HEK293 (cell line): ENCODE data around the gene CD40.

Experiments used
- CTCF ChIA-PET: fragments of 350-600 bp; formaldehyde crosslinking; extraction: SDS; loops from one replicate; lab custom pipeline; 2021; ENCODE audit warnings: antibody characterized with exemption; lab: Yijun Ruan, JAX
- POLR2A ChIA-PET: fragments of 300-600 bp; formaldehyde crosslinking; extraction: SDS; loops from one replicate; lab custom pipeline; 2020; ENCODE audit warnings: antibody characterized with exemption, inconsistent platforms; lab: Yijun Ruan, JAX
- H3K27ac ChIP-seq: fragments of 200-500 bp; sonication (Bioruptor generic); 2 replicates; pipeline ENCODE4 v1.5.1; 2014; ENCODE audit warnings: low read depth, low read length, control low read depth, inconsistent platforms; ENCODE audit errors: extremely low read depth
- H3K36me3 ChIP-seq, 2 experiments: fragments of 200-500 bp in 1 of 2; sonication (Bioruptor generic) in 1 of 2; 1 replicate in 1 of 2; 2 replicates in 1 of 2; pipeline ENCODE4 v1.5.1; 2014 to 2017; ENCODE audit warnings: inconsistent platforms in 2 of 2, low read length in 2 of 2; ENCODE audit not compliant: control insufficient read depth in 2 of 2, insufficient read depth in 1 of 2
- H3K4me1 ChIP-seq: fragments of 200-500 bp; sonication (Bioruptor generic); 2 replicates; pipeline ENCODE4 v1.5.1; 2014; ENCODE audit warnings: mild to moderate bottlenecking, low read length, inconsistent platforms; ENCODE audit not compliant: control insufficient read depth, insufficient read depth
- H3K4me3 ChIP-seq: 2 replicates; pipeline ENCODE4 v1.5.1; 2011; ENCODE audit warnings: low read depth, mild to moderate bottlenecking, control low read depth, low read length, moderate library complexity
- H3K9me3 ChIP-seq: fragments of 200-500 bp; sonication (Bioruptor generic); 2 replicates; pipeline ENCODE4 v1.5.1; 2014; ENCODE audit warnings: low read depth, low read length, inconsistent platforms; ENCODE audit not compliant: control insufficient read depth, insufficient read depth
- ATF2 ChIP-seq: fragments of 450-650 bp; formaldehyde crosslinking; IDR thresholded peaks from 2 replicates; pipeline ENCODE4 v1.5.1; 2016; ENCODE audit warnings: missing biosample characterization, missing genetic modification characterization, low read depth
- FEZF1 ChIP-seq: fragments of 450-650 bp; formaldehyde crosslinking; IDR thresholded peaks from 2 replicates; pipeline ENCODE4 v1.5.1; 2016; ENCODE audit warnings: missing biosample characterization, missing genetic modification characterization
- GLIS1 ChIP-seq: fragments of 450-650 bp; formaldehyde crosslinking; IDR thresholded peaks from 2 replicates; pipeline ENCODE4 v1.5.1; 2016; ENCODE audit warnings: missing biosample characterization, missing genetic modification characterization
- HOXD13 ChIP-seq: sonication (generic); formaldehyde crosslinking; IDR thresholded peaks from 2 replicates; pipeline ENCODE4 v1.8.0; 2022; ENCODE audit warnings: missing genetic modification reagents, borderline replicate concordance
- INSM2 ChIP-seq: fragments of 450-650 bp; formaldehyde crosslinking; IDR thresholded peaks from 2 replicates; pipeline ENCODE4 v1.5.1; 2016; ENCODE audit warnings: missing biosample characterization, missing genetic modification characterization
- OSR2 ChIP-seq: fragments of 450-650 bp; formaldehyde crosslinking; IDR thresholded peaks from 2 replicates; pipeline ENCODE4 v1.5.1; 2016; ENCODE audit warnings: missing biosample characterization, missing genetic modification characterization
- PRDM10 ChIP-seq: fragments of 450-650 bp; formaldehyde crosslinking; IDR thresholded peaks from 2 replicates; pipeline ENCODE4 v1.5.1; 2016; ENCODE audit warnings: missing biosample characterization, missing genetic modification characterization
- SP7 ChIP-seq: fragments of 450-650 bp; formaldehyde crosslinking; IDR thresholded peaks from 2 replicates; pipeline ENCODE4 v1.5.1; 2016; ENCODE audit warnings: missing biosample characterization, missing genetic modification characterization
- TSHZ1 ChIP-seq: fragments of 450-650 bp; formaldehyde crosslinking; IDR thresholded peaks from 2 replicates; pipeline ENCODE4 v1.5.1; 2016; ENCODE audit warnings: missing biosample characterization, missing genetic modification characterization, borderline replicate concordance
- ZBTB17 ChIP-seq: fragments of 450-650 bp; formaldehyde crosslinking; IDR thresholded peaks from 2 replicates; pipeline ENCODE4 v1.5.1; 2016; ENCODE audit warnings: missing biosample characterization, missing genetic modification characterization
- ZNF148 ChIP-seq: fragments of 450-650 bp; formaldehyde crosslinking; IDR thresholded peaks from 2 replicates; pipeline ENCODE4 v1.5.0; 2017; ENCODE audit warnings: missing biosample characterization, missing genetic modification characterization, borderline replicate concordance
- ZNF19 ChIP-seq: fragments of 450-650 bp; formaldehyde crosslinking; IDR thresholded peaks from 2 replicates; pipeline ENCODE4; 2016; ENCODE audit warnings: missing biosample characterization, missing genetic modification characterization, low read depth
- ZNF24 ChIP-seq: fragments of 450-650 bp; formaldehyde crosslinking; IDR thresholded peaks from 2 replicates; pipeline ENCODE4 v1.5.1; 2016; ENCODE audit warnings: missing biosample characterization, missing genetic modification characterization
- ZNF302 ChIP-seq: fragments of 450-650 bp; formaldehyde crosslinking; IDR thresholded peaks from 2 replicates; pipeline ENCODE4 v1.5.1; 2016; ENCODE audit warnings: missing biosample characterization, missing genetic modification characterization, low read depth
- ZNF324 ChIP-seq: fragments of 450-650 bp; formaldehyde crosslinking; IDR thresholded peaks from 2 replicates; pipeline ENCODE4 v1.5.1; 2016; ENCODE audit warnings: missing biosample characterization, missing genetic modification characterization
- ZNF629 ChIP-seq: fragments of 450-650 bp; formaldehyde crosslinking; IDR thresholded peaks from 2 replicates; pipeline ENCODE4 v1.5.1; 2017; ENCODE audit warnings: missing biosample characterization, missing genetic modification characterization
- ZNF645 ChIP-seq: fragments of 450-650 bp; formaldehyde crosslinking; IDR thresholded peaks from 2 replicates; pipeline ENCODE4; 2016; ENCODE audit warnings: missing biosample characterization, missing genetic modification characterization
- ZNF654 ChIP-seq: fragments of 450-650 bp; formaldehyde crosslinking; IDR thresholded peaks from 2 replicates; pipeline ENCODE4 v1.5.1; 2016; ENCODE audit warnings: low read depth, missing biosample characterization, missing genetic modification characterization
- ZNF76 ChIP-seq: fragments of 450-650 bp; formaldehyde crosslinking; IDR thresholded peaks from 2 replicates; pipeline ENCODE4; 2016; ENCODE audit warnings: low read depth, missing biosample characterization, missing genetic modification characterization, borderline replicate concordance

The CD40 gene

GRCh38 chr20:46073024-46073423 lies 45.1 kb upstream of the CD40 start:
- Histone ChIP-seq H3K9me3 (no peaks in the 10 kb centered on the region), H3K4me1 (peaks cover 6% of the 10 kb centered on the region; the same call in 1 of the 2 replicates), H3K36me3 (peaks cover 16 to 50% of the 10 kb centered on the region in 2 experiments), H3K27ac (no peak overlapping the region), H3K4me3 (no peak overlapping the region)
- ChIA-PET POLR2A (no interaction called here), CTCF (interaction anchor here (0.6 kb wide), 1 partner anchor 61 kb away, joined by 4 read pairs; no protein-coding TSS in a partner anchor)
- TF ChIP-seq ATF2 (tag by site-specific recombination), result peak; percentile 76
- no peak for TF ChIP-seq INSM2 (tag by site-specific recombination)
- TF ChIP-seq ZNF629, result 0 out of 2 replicates have a peak, but pooled peaks have one; percentile 36

- H3K4me3 ChIP-seq, result no peak overlapping the region
- no peak overlapping the region for H3K27ac ChIP-seq
- POLR2A ChIA-PET, result no interaction called here
- peaks cover 6% of the 10 kb centered on the region; the same call in 1 of the 2 replicates for H3K4me1 ChIP-seq
- H3K9me3 ChIP-seq, result no peaks in the 10 kb centered on the region
- CTCF ChIA-PET, result no interaction called here
- peaks cover 12 to 50% of the 10 kb centered on the region in 2 experiments for H3K36me3 ChIP-seq
- no peak for TF ChIP-seq ZNF148 (tag by site-specific recombination)
- no peak for TF ChIP-seq ZNF19 (tag by site-specific recombination)
- peak; percentile 89 for TF ChIP-seq SP7
- peak; percentile 87 for TF ChIP-seq GLIS1
- 0 out of 2 replicates have a peak, but pooled peaks have one; percentile 21 for TF ChIP-seq PRDM10
- peak; percentile 34; the same call in 1 of the 2 replicates for TF ChIP-seq ZNF24 (tag by site-specific recombination)
- no peak for TF ChIP-seq ZNF76 (tag by site-specific recombination)
- TF ChIP-seq OSR2, result 0 out of 2 replicates have a peak, but pooled peaks have one; percentile 10
- no peak for TF ChIP-seq TSHZ1 (tag by site-specific recombination)
- no peak for TF ChIP-seq ZNF645 (tag by site-specific recombination)
- TF ChIP-seq ZNF302, result no peak
- TF ChIP-seq ZNF324, result no peak
- TF ChIP-seq HOXD13 (CRISPR knock-in tag), result no peak
- TF ChIP-seq FEZF1 (tag by site-specific recombination), result no peak; the same call in 1 of the 2 replicates
- TF ChIP-seq ZNF654, result no peak
- 0 out of 2 replicates have a peak, but pooled peaks have one; percentile 36 for TF ChIP-seq ZBTB17 (tag by site-specific recombination)
Measured at GRCh38 chr20:46073443-46073842, 44.7 kb upstream of the CD40 start.
